Measurements from ENCODE around the gene KLHL13. TPM values are rescaled to one million over a fixed set of nuclear protein-coding genes. Genes with fewer than 3 reads are reported as not detected.

Gene KLHL13
- total and polyA plus RNA-seq, 10 of the 15 experiments (the other 5 are each of a cell fraction or from before 2014, with no cell fraction given), result 8.2 to 34.1 (median 13.8) TPM

GRCh38 chrX:117998171-117998570, 118.4 kb downstream of the KLHL13 start (continued):
- TF ChIP-seq IRF5 (IDR thresholded peaks at IDR 0.05; ENCODE audit: borderline replicate concordance) (no peak), EZH2 (IDR thresholded peaks at IDR 0.05; ENCODE audit: borderline replicate concordance, control insufficient read depth, low read depth, low read length) (no peak), MLLT1 (IDR thresholded peaks at IDR 0.05) (no peak)

- no peak overlapping the region for H3K4me3 ChIP-seq
- no TSS peak for BruUV-seq (replicated peaks)
- 28% methylated on average over 3 of the region's 3 CpGs for WGBS (ENCODE audit: insufficient coverage, insufficient replicate concordance, low lambda C conversion rate, missing lambda C conversion rate)
- H3K4me2 ChIP-seq (ENCODE audit: control insufficient read depth, insufficient read depth), result no peak overlapping the region
- no peaks in the 10 kb centered on the region for H3K9me3 ChIP-seq (replicated peaks; ENCODE audit: control insufficient read depth, insufficient read depth, low read length)
- H3K79me2 ChIP-seq (ENCODE audit: control insufficient read depth, insufficient read depth, low read length), result no peaks in the 10 kb centered on the region
- in situ Hi-C loops (cut with MboI) (loop anchor here (10.0 kb wide), 1 partner anchor 258 kb away; no protein-coding TSS in a partner anchor), intact Hi-C loops (cut with micrococcal nuclease; ENCODE audit: unreplicated experiment) (loop anchor here (1.0 to 2.0 kb wide), 2 partner anchors 230 to 257 kb away; no protein-coding TSS in a partner anchor)
- no peak overlapping the region for H3K9ac ChIP-seq (ENCODE audit: control insufficient read depth, insufficient read depth, low read length)
- ATAC-seq (peak; percentile 32; the same call in 1 of the 3 replicates), DNase-seq (ENCODE audit: low read depth, low spot score) (no peak), FAIRE-seq (no peak)
- no peaks in the 10 kb centered on the region for H3K27me3 ChIP-seq (replicated peaks in 1 of 2; ENCODE audit: control insufficient read depth in 2 of 2, insufficient read depth in 2 of 2, low read length in 1 of 2)
- ChIA-PET RAD21 (ENCODE audit: unreplicated experiment) (interaction anchor here (0.6 to 1.4 kb wide), 6 partner anchors 13 to 261 kb away, joined by 3 to 12 read pairs (median 5); no protein-coding TSS in a partner anchor), CTCF (interaction anchor here (0.8 to 1.4 kb wide), 3 partner anchors 13 to 259 kb away, joined by 4 to 7 read pairs (median 5); no protein-coding TSS in a partner anchor), POLR2A (no interaction called here), SMC1A (ENCODE audit: uncharacterized antibody, unreplicated experiment) (interaction anchor here (0.6 to 2.1 kb wide), 6 partner anchors 12 to 260 kb away, joined by 3 to 10 read pairs (median 4); no protein-coding TSS in a partner anchor)
- no peaks in the 10 kb centered on the region for H3K36me3 ChIP-seq (ENCODE audit: control insufficient read depth in 2 of 2, insufficient read depth in 2 of 2, low read length in 1 of 2)
- no peaks in the 10 kb centered on the region for H3K4me1 ChIP-seq (ENCODE audit: control insufficient read depth, insufficient read depth, low read length)
- no peaks in the 10 kb centered on the region for H4K20me1 ChIP-seq (ENCODE audit: control insufficient read depth, insufficient read depth)
- no peak overlapping the region for H3K27ac ChIP-seq (ENCODE audit: control insufficient read depth, insufficient read depth)
- no peak overlapping the region for H2AFZ ChIP-seq (ENCODE audit: control insufficient read depth, low read depth, low read length)
- TF ChIP-seq PRDM15 (CRISPR knock-in tag; IDR thresholded peaks at IDR 0.05), result no peak
- no peak for TF ChIP-seq YY1 (IDR thresholded peaks at IDR 0.05; ENCODE audit: low read depth, low read length)
- TF ChIP-seq RAD21 (IDR thresholded peaks at IDR 0.05; ENCODE audit: insufficient read depth, low read depth, low read length), result peak; percentile 79
- no peak for TF ChIP-seq SREBF1 (IDR thresholded peaks at IDR 0.05; ENCODE audit: low read length)
- peak; percentile 34 to 47 (median 45); a peak in 4 of 6 replicates for TF ChIP-seq CTCF (IDR thresholded peaks at IDR 0.05 in 2 of 3, conservative IDR thresholded peaks at IDR 0.05 in 1 of 3; ENCODE audit: control insufficient read depth in 2 of 3, extremely low read depth in 1 of 3, insufficient read depth in 1 of 3, low read depth in 3 of 3, low read length in 3 of 3)
- TF ChIP-seq HDAC6 (IDR thresholded peaks at IDR 0.05; ENCODE audit: unreplicated experiment), result no peak
- TF ChIP-seq SMC3 (IDR thresholded peaks at IDR 0.05; ENCODE audit: borderline replicate concordance, low read length), result peak; percentile 66; the same call in 1 of the 2 replicates
- no peak for TF ChIP-seq RCOR1 (conservative IDR thresholded peaks at IDR 0.05; ENCODE audit: low read depth, low read length)
Measured at GRCh38 chrX:117996918-117997480, 119.6 kb downstream of the KLHL13 start.

All from GM12878 (cell line).